GM18526 (cell line): ENCODE data around the gene ABCG5.
A peak's percentile ranks its signal among the peaks of the same experiment; 100 is the strongest.

Experiments used
- POLR2A ChIP-seq: IDR thresholded peaks from 3 replicates; pipeline ENCODE4 v1.6.1; 2011; ENCODE audit not compliant: insufficient read length; ENCODE audit errors: extremely low read depth

Gene ABCG5

GRCh38 chr2:43791035-43791765 is 47.4 kb downstream of the ABCG5 start:
- no peak for TF ChIP-seq POLR2A

- TF ChIP-seq POLR2A: no peak
These were observed 48.5 kb downstream of the ABCG5 start for GRCh38 chr2:43790147-43790546.

GRCh38 chr2:43788646-43789045 is 50.0 kb downstream of the ABCG5 start:
- TF ChIP-seq POLR2A: no peak

- TF ChIP-seq POLR2A: no peak
These were observed 50.7 kb downstream of the ABCG5 start for GRCh38 chr2:43787895-43788294.

- TF ChIP-seq POLR2A: no peak
These were observed 60.4 kb downstream of the ABCG5 start for GRCh38 chr2:43778233-43778632.

GRCh38 chr2:43777306-43777926 is 61.2 kb downstream of the ABCG5 start:
- TF ChIP-seq POLR2A: no peak

GRCh38 chr2:43776324-43776723 is 62.3 kb downstream of the ABCG5 start:
- no peak for TF ChIP-seq POLR2A

- TF ChIP-seq POLR2A: no peak
These were observed 64.0 kb downstream of the ABCG5 start for GRCh38 chr2:43774617-43775016.

- peak; percentile 39 for TF ChIP-seq POLR2A
These were observed 64.6 kb downstream of the ABCG5 start, which contains the start of gene DYNC2LI1 for GRCh38 chr2:43773876-43774613. DYNC2LI1 (plus strand) TSS chr2:43774039; CDS start chr2:43774139, 100 bp downstream.

- TF ChIP-seq POLR2A: no peak
These were observed 72.6 kb downstream of the ABCG5 start for GRCh38 chr2:43766006-43766405.

GRCh38 chr2:43764086-43764705 is 74.4 kb downstream of the ABCG5 start:
- no peak for TF ChIP-seq POLR2A

GRCh38 chr2:43763091-43763490 is 75.5 kb downstream of the ABCG5 start:
- no peak for TF ChIP-seq POLR2A
